Loucy (cell line): ENCODE measurements around the gene GHDC.
"Not testable (repeated sequence)": the region's sequence is repeated elsewhere in the genome, so short reads cannot be mapped to it uniquely, and the experiment has no call there.

Source experiments
- H2AFZ ChIP-seq: fragments of 200-600 bp; sonication (generic); 2 replicates; pipeline ENCODE4 v1.6.0; 2016; ENCODE audit warnings: antibody characterized with exemption, mild to moderate bottlenecking, low read length, moderate library complexity
- H3F3A ChIP-seq: fragments of 200-600 bp; 2 replicates; pipeline ENCODE4 v1.6.0; 2016; ENCODE audit warnings: antibody characterized with exemption, low read depth, mild to moderate bottlenecking
- H3K27me3 ChIP-seq: fragments of 200-600 bp; sonication (generic); 2 replicates; pipeline ENCODE4 v1.6.1; 2014; ENCODE audit warnings: low read length, mild to moderate bottlenecking; ENCODE audit not compliant: insufficient read depth, poor library complexity, severe bottlenecking
- H3K36me3 ChIP-seq: fragments of 200-600 bp; sonication (generic); 2 replicates; pipeline ENCODE4 v1.6.1; 2016; ENCODE audit warnings: low read length; ENCODE audit not compliant: insufficient read depth
- H3K4me1 ChIP-seq: fragments of 200-600 bp; sonication (generic); 2 replicates; pipeline ENCODE4 v1.5.1; 2014; ENCODE audit warnings: low read length, mild to moderate bottlenecking; ENCODE audit not compliant: insufficient read depth, poor library complexity, severe bottlenecking
- H3K4me2 ChIP-seq: fragments of 200-600 bp; sonication (generic); 2 replicates; pipeline ENCODE4 v1.6.0; 2014; ENCODE audit warnings: antibody characterized with exemption, low read length, low read depth, mild to moderate bottlenecking; ENCODE audit not compliant: poor library complexity, severe bottlenecking
- H3K4me3 ChIP-seq: fragments of 200-600 bp; sonication (generic); 2 replicates; pipeline ENCODE4 v1.5.1; 2014; ENCODE audit warnings: low read length, mild to moderate bottlenecking, mixed read lengths; ENCODE audit not compliant: poor library complexity, severe bottlenecking
- H3K79me2 ChIP-seq: fragments of 200-600 bp; sonication (generic); 2 replicates; pipeline ENCODE4 v1.6.1; 2014; ENCODE audit warnings: low read length; ENCODE audit not compliant: insufficient read depth
- H3K9ac ChIP-seq: fragments of 200-600 bp; sonication (generic); 2 replicates; pipeline ENCODE4 v1.6.0; 2014; ENCODE audit warnings: mild to moderate bottlenecking, low read depth, low read length, moderate library complexity; ENCODE audit not compliant: poor library complexity, severe bottlenecking
- H3K9me2 ChIP-seq: fragments of 200-600 bp; sonication (generic); replicated peaks from 2 replicates; pipeline ENCODE4 v1.6.1; 2016; ENCODE audit warnings: low read depth, low read length, mixed read lengths
- H3K9me3 ChIP-seq: fragments of 200-600 bp; sonication (generic); 2 replicates; pipeline ENCODE4 v1.6.1; 2014; ENCODE audit warnings: mild to moderate bottlenecking, antibody characterized with exemption, low read length, low read depth; ENCODE audit not compliant: insufficient read depth
- H4K20me1 ChIP-seq: fragments of 200-600 bp; sonication (generic); 2 replicates; pipeline ENCODE4 v1.6.0; 2014; ENCODE audit warnings: antibody characterized with exemption, low read length, mild to moderate bottlenecking; ENCODE audit not compliant: insufficient read depth, poor library complexity, severe bottlenecking
- EZH2phosphoT487 ChIP-seq: fragments of 200-600 bp; IDR thresholded peaks from 2 replicates; pipeline ENCODE4 v1.6.1; 2018; ENCODE audit warnings: antibody characterized with exemption, mild to moderate bottlenecking, moderate library complexity, borderline replicate concordance
- TF ChIP-seq, protein P1 (sequence below): fragments of 200-600 bp; sonication (generic); conservative IDR thresholded peaks from 2 replicates; pipeline ENCODE4 v1.5.1; 2014; ENCODE audit warnings: mild to moderate bottlenecking, antibody characterized with exemption, low read length

The GHDC gene

DNA sequence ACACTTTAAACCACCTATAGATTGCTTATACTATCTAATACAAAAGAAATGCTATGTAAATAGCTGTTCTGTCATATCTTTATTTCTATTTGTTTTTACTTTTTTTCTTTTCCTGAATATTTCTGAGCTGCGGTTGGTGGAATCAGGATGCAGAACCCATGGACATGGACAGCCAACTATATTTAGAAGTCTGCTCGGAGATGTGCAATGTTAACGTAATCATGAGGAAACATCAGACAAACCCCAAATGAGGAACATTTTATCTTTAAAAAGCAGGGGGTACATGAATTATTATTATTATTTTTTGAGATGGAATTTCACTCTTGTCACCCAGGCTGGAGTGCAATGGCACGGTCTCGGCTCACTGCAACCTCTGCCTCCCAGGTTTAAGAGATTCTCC is 31.4 kb upstream of the GHDC start:
- peaks cover 20% of the 10 kb centered on the region for H3K79me2 ChIP-seq
- H3K4me2 ChIP-seq = no peak overlapping the region
- TF ChIP-seq, protein P1, sequence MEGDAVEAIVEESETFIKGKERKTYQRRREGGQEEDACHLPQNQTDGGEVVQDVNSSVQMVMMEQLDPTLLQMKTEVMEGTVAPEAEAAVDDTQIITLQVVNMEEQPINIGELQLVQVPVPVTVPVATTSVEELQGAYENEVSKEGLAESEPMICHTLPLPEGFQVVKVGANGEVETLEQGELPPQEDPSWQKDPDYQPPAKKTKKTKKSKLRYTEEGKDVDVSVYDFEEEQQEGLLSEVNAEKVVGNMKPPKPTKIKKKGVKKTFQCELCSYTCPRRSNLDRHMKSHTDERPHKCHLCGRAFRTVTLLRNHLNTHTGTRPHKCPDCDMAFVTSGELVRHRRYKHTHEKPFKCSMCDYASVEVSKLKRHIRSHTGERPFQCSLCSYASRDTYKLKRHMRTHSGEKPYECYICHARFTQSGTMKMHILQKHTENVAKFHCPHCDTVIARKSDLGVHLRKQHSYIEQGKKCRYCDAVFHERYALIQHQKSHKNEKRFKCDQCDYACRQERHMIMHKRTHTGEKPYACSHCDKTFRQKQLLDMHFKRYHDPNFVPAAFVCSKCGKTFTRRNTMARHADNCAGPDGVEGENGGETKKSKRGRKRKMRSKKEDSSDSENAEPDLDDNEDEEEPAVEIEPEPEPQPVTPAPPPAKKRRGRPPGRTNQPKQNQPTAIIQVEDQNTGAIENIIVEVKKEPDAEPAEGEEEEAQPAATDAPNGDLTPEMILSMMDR = no peak
- no peak for TF ChIP-seq EZH2phosphoT487
- H3F3A ChIP-seq = no peaks in the 10 kb centered on the region
- no peak overlapping the region for H3K9ac ChIP-seq
- H3K4me3 ChIP-seq = no peak overlapping the region
- peaks cover 4% of the 10 kb centered on the region for H4K20me1 ChIP-seq
- peaks cover 75% of the 10 kb centered on the region; the same call in 1 of the 2 replicates for H3K36me3 ChIP-seq
- no peaks in the 10 kb centered on the region for H3K9me3 ChIP-seq
- H3K9me2 ChIP-seq = no peaks in the 10 kb centered on the region
- H3K4me1 ChIP-seq = no peaks in the 10 kb centered on the region
- no peaks in the 10 kb centered on the region for H3K27me3 ChIP-seq
- no peak overlapping the region for H2AFZ ChIP-seq

DNA sequence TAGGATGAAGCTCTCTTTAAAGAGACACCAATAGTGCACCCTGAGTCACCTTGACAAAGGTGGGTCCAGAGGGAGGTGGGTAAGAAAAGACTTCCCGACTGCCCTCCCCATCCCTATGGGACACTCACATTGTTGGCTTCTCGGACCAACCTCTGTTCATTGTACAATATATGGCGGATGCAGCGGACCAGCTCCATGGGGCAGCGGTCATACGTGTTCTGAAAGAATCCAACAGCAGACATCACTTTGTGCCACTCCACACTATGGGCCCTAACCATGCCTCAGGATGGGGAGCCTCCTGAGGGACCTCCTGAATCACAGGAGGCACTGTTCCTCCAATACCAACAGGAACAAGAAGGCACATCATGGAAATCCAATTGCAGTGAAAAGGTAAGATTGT is 30.4 kb upstream of the GHDC start:
- Histone ChIP-seq H3F3A (no peaks in the 10 kb centered on the region), H2AFZ (no peak overlapping the region), H3K79me2 (peaks cover 12% of the 10 kb centered on the region; the same call in 1 of the 2 replicates), H4K20me1 (no peaks in the 10 kb centered on the region), H3K9me3 (no peaks in the 10 kb centered on the region), H3K36me3 (peaks cover 74% of the 10 kb centered on the region; the same call in 1 of the 2 replicates), H3K4me2 (no peak overlapping the region), H3K4me3 (no peak overlapping the region), H3K4me1 (no peaks in the 10 kb centered on the region), H3K9ac (no peak overlapping the region), H3K27me3 (no peaks in the 10 kb centered on the region), H3K9me2 (no peaks in the 10 kb centered on the region)
- no peak for TF ChIP-seq EZH2phosphoT487
- TF ChIP-seq, protein P1 = no peak

DNA sequence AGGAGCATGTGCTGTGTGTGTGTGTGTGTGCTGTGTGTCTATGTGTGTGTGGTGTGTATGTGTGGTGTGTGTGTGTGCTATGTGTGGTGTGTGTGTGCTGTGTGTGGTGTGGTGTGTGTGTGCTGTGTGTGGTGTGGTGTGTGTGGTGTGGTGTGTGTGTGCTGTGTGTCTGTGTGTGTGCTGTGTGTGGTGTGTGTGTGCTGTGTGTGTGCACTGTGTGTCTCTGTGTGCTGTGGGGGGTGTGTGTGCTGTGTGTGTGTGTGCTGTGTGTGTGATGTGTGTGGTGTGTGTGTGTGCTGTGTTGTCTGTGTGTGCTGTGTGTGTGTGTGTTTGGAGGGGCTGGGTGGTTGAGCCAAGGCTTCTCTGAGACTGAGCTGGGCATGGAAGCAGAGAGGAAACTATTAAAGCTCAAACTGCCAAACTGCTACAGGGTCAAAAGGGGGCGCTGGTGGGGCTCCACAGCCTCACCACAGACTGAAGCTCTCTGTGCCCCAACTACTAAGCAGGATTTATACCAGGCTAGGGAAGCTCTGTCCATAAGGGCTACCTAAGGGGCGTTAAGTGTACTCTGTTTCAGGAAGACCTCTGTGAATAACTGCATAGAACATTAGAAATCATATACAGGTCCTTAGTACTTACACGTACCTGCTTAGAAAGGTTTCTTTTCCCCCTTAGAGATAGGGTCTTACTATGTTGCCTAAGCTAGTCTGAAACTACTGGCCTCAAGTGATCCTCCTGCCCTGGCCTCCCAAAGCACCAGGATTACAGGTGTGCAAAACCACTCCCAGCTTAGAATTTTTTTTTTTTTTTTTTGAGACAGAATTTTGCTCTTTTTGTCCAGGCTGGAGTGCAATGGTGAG is 27.8 kb upstream of the GHDC start:
- H2AFZ ChIP-seq = no peak overlapping the region
- no peak overlapping the region for H3K4me3 ChIP-seq
- no peak for TF ChIP-seq EZH2phosphoT487
- TF ChIP-seq, protein P1 = peak; percentile 92
- H3F3A ChIP-seq = no peaks in the 10 kb centered on the region
- H3K79me2 ChIP-seq = no peaks in the 10 kb centered on the region
- no peaks in the 10 kb centered on the region for H3K27me3 ChIP-seq
- H3K4me1 ChIP-seq = no peaks in the 10 kb centered on the region
- H3K36me3 ChIP-seq = peaks cover 68% of the 10 kb centered on the region; the same call in 1 of the 2 replicates
- H3K9me3 ChIP-seq = no peaks in the 10 kb centered on the region
- H4K20me1 ChIP-seq = no peaks in the 10 kb centered on the region
- H3K4me2 ChIP-seq = no peak overlapping the region
- H3K9me2 ChIP-seq = no peaks in the 10 kb centered on the region
- no peak overlapping the region for H3K9ac ChIP-seq

DNA sequence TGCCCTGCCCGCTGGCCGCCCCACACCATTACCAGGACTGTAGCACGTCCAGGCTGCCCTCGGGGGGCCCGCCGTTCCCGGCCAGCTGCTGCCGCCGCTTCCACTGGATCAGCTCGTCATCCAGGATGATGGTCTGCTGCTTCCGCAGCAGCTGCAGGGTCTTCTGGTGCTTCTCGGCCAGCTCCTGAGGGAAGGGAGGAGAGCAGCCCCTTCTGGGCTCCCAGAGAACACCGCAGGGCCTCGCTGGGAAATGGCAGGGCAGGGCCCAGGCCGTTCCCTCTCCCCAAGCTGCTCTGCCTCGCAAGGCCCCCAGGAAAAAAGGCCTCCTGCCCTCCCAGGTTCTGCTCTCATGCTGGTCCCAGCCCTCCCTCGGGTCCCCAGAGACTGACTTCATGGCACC is 25.0 kb upstream of the GHDC start:
- not testable (repeated sequence) for H2AFZ ChIP-seq, H3K9me2 ChIP-seq, H3K4me2 ChIP-seq, H3K4me1 ChIP-seq, H3K27me3 ChIP-seq, H4K20me1 ChIP-seq, H3K9ac ChIP-seq, H3K79me2 ChIP-seq, H3K4me3 ChIP-seq, H3K9me3 ChIP-seq, H3F3A ChIP-seq
- H3K36me3 ChIP-seq = peaks cover 79% of the 10 kb centered on the region
